ENCODE data around the gene UFC1.

UFC1 gene

GRCh38 chr1:161161652-161162051 lies 7.9 kb downstream of the UFC1 start:
- no peaks in the 10 kb centered on the region for H3K9me3 ChIP-seq (ENCODE audit: low read depth, low read length)
- H3K4me3 ChIP-seq, result no peak overlapping the region
- peaks cover 30% of the 10 kb centered on the region; the same call in 1 of the 2 replicates for H3K36me3 ChIP-seq (ENCODE audit: insufficient read depth, low read length)
- no peak overlapping the region for H3K9ac ChIP-seq (ENCODE audit: insufficient read length)
- H3K27ac ChIP-seq, result no peak overlapping the region
- no peak for DNase-seq (ENCODE audit: low read depth, low spot score)
- no peak for TF ChIP-seq EZH2 (IDR thresholded peaks at IDR 0.05)
- TF ChIP-seq POLR2AphosphoS5 (IDR thresholded peaks at IDR 0.05; ENCODE audit: borderline replicate concordance, low read depth, low read length), result no peak
- no peak for TF ChIP-seq FOXP2 (optimal IDR thresholded peaks at IDR 0.05; ENCODE audit: control extremely low read depth, extremely low read length, insufficient read depth)

- no peak for DNase-seq (ENCODE audit: low read depth, low spot score)
- no peak overlapping the region for H3K27ac ChIP-seq
- no peak overlapping the region for H3K9ac ChIP-seq (ENCODE audit: insufficient read length)
- no peak overlapping the region for H3K4me3 ChIP-seq
- H3K36me3 ChIP-seq (ENCODE audit: insufficient read depth, low read length), result peaks cover 30% of the 10 kb centered on the region; the same call in 1 of the 2 replicates
- no peak for TF ChIP-seq FOXP2 (optimal IDR thresholded peaks at IDR 0.05; ENCODE audit: control extremely low read depth, extremely low read length, insufficient read depth)
- no peaks in the 10 kb centered on the region for H3K9me3 ChIP-seq (ENCODE audit: low read depth, low read length)
Observed at GRCh38 chr1:161162052-161162451, 8.3 kb downstream of the UFC1 start.

- TF ChIP-seq POLR2AphosphoS5 (IDR thresholded peaks at IDR 0.05; ENCODE audit: borderline replicate concordance, low read depth, low read length), result no peak
- TF ChIP-seq EZH2 (IDR thresholded peaks at IDR 0.05), result no peak
- no peak for TF ChIP-seq FOXP2 (optimal IDR thresholded peaks at IDR 0.05; ENCODE audit: control extremely low read depth, extremely low read length, insufficient read depth)
- no peak overlapping the region for H3K9ac ChIP-seq (ENCODE audit: insufficient read length)
Observed at GRCh38 chr1:161162806-161163205, 9.0 kb downstream of the UFC1 start.

GRCh38 chr1:161163793-161164192 lies 10.0 kb downstream of the UFC1 start:
- H3K4me3 ChIP-seq, result no peak overlapping the region
- DNase-seq (ENCODE audit: low read depth, low spot score), result no peak
- TF ChIP-seq FOXP2 (optimal IDR thresholded peaks at IDR 0.05; ENCODE audit: control extremely low read depth, extremely low read length, insufficient read depth) (no peak), POLR2AphosphoS5 (IDR thresholded peaks at IDR 0.05; ENCODE audit: borderline replicate concordance, low read depth, low read length) (no peak), EZH2 (IDR thresholded peaks at IDR 0.05) (no peak)
- H3K9me3 ChIP-seq (ENCODE audit: low read depth, low read length), result no peaks in the 10 kb centered on the region
- no peak overlapping the region for H3K27ac ChIP-seq
- no peak overlapping the region for H3K9ac ChIP-seq (ENCODE audit: insufficient read length)
- H3K36me3 ChIP-seq (ENCODE audit: insufficient read depth, low read length), result peaks cover 25% of the 10 kb centered on the region; the same call in 1 of the 2 replicates

More at GRCh38 chr1:161162806-161163205, 9.0 kb downstream of the UFC1 start:
- Histone ChIP-seq H3K9me3 (ENCODE audit: low read depth, low read length) (no peaks in the 10 kb centered on the region), H3K27ac (no peak overlapping the region), H3K4me3 (no peak overlapping the region), H3K36me3 (ENCODE audit: insufficient read depth, low read length) (peaks cover 30% of the 10 kb centered on the region; the same call in 1 of the 2 replicates)
- no peak for DNase-seq (ENCODE audit: low read depth, low spot score)

DNA sequence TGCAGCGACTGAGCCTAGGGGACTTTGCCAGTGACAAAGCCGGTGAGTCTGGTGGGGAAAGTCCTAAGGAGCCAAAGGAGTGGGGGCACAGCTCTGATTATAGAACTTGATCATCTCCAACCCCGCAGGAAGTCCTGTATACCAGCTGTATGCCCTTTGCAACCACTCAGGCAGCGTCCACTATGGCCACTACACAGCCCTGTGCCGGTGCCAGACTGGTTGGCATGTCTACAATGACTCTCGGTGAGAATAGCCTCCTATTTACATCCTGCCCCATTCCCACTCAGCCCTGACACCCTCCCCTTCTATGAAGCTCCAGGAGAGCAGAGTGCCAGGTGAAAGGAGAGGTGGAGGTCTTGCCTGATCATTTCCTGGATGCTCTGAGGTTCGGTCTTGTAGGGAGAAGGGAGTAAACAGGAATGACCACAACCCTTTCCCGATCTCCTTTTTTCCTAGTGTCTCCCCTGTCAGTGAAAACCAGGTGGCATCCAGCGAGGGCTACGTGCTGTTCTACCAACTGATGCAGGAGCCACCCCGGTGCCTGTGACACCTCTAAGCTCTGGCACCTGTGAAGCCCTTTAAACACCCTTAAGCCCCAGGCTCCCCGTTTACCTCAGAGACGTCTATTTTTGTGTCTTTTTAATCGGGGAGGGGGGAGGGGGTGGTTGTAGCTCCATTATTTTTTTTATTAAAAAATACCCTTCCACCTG lies 11.3 kb downstream of the UFC1 start:
- Histone ChIP-seq H3K27ac (no peak overlapping the region), H3K4me3 (peak overlapping the region; percentile 90), H3K9ac (ENCODE audit: insufficient read length) (peak overlapping the region; percentile 66), H3K36me3 (ENCODE audit: insufficient read depth, low read length) (peaks cover 25% of the 10 kb centered on the region; the same call in 1 of the 2 replicates), H3K9me3 (ENCODE audit: low read depth, low read length) (no peaks in the 10 kb centered on the region)
- DNase-seq (ENCODE audit: low read depth, low spot score), result no peak
- TF ChIP-seq EZH2 (IDR thresholded peaks at IDR 0.05) (no peak), FOXP2 (optimal IDR thresholded peaks at IDR 0.05; ENCODE audit: control extremely low read depth, extremely low read length, insufficient read depth) (no peak), POLR2AphosphoS5 (IDR thresholded peaks at IDR 0.05; ENCODE audit: borderline replicate concordance, low read depth, low read length) (no peak)

GRCh38 chr1:161165742-161166668 lies 12.2 kb downstream of the UFC1 start, which contains the start of gene PPOX:
Gene PPOX, plus strand, starts transcription at chr1:161166426. Its CDS starts 422 bp downstream, at chr1:161166848.
- peak within 1 kb of the TSS; percentile 12; the same call in 1 of the 2 replicates for H3K27ac ChIP-seq
- peaks cover 27% of the 10 kb centered on the region; the same call in 1 of the 2 replicates for H3K36me3 ChIP-seq (ENCODE audit: insufficient read depth, low read length)
- H3K4me3 ChIP-seq, result peak within 1 kb of the TSS; percentile 90
- H3K9me3 ChIP-seq (ENCODE audit: low read depth, low read length), result no peaks in the 10 kb centered on the region
- peak; percentile 84 for DNase-seq (ENCODE audit: low read depth, low spot score)
- TF ChIP-seq FOXP2 (optimal IDR thresholded peaks at IDR 0.05; ENCODE audit: control extremely low read depth, extremely low read length, insufficient read depth) (no peak), POLR2AphosphoS5 (IDR thresholded peaks at IDR 0.05; ENCODE audit: borderline replicate concordance, low read depth, low read length) (peak; percentile 74; the same call in 1 of the 2 replicates)
- peak within 1 kb of the TSS; percentile 91 for H3K9ac ChIP-seq (ENCODE audit: insufficient read length)

DNA sequence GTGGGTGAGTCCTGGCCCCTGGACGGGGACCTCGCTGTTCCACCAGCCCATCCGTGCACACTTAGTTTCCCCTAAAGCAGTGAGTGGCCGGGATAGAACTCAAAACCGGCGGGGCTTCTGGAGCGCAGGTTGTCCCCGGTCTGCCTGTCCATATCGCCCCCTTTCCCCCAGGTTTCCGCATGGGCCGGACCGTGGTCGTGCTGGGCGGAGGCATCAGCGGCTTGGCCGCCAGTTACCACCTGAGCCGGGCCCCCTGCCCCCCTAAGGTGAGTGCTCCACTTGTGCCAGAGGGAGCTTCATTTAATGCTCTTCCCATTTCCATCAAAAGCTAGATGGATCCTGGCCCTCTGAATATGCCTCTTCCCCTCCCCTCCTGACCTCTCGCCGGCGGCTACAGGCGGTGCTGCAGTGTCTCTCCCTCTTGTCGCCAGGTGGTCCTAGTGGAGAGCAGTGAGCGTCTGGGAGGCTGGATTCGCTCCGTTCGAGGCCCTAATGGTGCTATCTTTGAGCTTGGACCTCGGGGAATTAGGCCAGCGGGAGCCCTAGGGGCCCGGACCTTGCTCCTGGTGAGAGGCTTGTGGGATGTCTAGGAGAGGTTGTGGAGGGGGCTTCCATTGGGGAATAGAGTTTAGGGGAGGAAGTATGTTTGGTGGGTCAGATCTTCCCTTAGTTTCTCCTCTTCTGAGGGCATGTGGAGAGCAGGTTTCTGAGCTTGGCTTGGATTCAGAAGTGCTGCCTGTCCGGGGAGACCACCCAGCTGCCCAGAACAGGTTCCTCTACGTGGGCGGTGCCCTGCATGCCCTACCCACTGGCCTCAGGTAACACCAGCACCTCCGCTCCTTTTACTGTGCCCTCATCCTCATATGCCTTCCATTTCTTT lies 13.1 kb downstream of the UFC1 start:
- peak overlapping the region; percentile 90 for H3K4me3 ChIP-seq
- peak overlapping the region; percentile 91 for H3K9ac ChIP-seq (ENCODE audit: insufficient read length)
- peaks cover 29% of the 10 kb centered on the region; the same call in 1 of the 2 replicates for H3K36me3 ChIP-seq (ENCODE audit: insufficient read depth, low read length)
- H3K27ac ChIP-seq, result no peak overlapping the region
- no peaks in the 10 kb centered on the region for H3K9me3 ChIP-seq (ENCODE audit: low read depth, low read length)
- TF ChIP-seq EZH2 (IDR thresholded peaks at IDR 0.05) (no peak), POLR2AphosphoS5 (IDR thresholded peaks at IDR 0.05; ENCODE audit: borderline replicate concordance, low read depth, low read length) (no peak)
- no peak for DNase-seq (ENCODE audit: low read depth, low spot score)

All from SK-N-MC (cell line).